ENCODE measurements around the gene CELA1.

CELA1 gene

GRCh38 chr12:51326698-51327439 lies 19.6 kb downstream of the CELA1 start:
- TF ChIP-seq CTCF (conservative IDR thresholded peaks at IDR 0.05): no peak
- no peak overlapping the region for H3K27ac ChIP-seq

GRCh38 chr12:51324953-51325352 lies 21.5 kb downstream of the CELA1 start:
- no peak for TF ChIP-seq CTCF (conservative IDR thresholded peaks at IDR 0.05)
- H3K27ac ChIP-seq: no peak overlapping the region

DNA sequence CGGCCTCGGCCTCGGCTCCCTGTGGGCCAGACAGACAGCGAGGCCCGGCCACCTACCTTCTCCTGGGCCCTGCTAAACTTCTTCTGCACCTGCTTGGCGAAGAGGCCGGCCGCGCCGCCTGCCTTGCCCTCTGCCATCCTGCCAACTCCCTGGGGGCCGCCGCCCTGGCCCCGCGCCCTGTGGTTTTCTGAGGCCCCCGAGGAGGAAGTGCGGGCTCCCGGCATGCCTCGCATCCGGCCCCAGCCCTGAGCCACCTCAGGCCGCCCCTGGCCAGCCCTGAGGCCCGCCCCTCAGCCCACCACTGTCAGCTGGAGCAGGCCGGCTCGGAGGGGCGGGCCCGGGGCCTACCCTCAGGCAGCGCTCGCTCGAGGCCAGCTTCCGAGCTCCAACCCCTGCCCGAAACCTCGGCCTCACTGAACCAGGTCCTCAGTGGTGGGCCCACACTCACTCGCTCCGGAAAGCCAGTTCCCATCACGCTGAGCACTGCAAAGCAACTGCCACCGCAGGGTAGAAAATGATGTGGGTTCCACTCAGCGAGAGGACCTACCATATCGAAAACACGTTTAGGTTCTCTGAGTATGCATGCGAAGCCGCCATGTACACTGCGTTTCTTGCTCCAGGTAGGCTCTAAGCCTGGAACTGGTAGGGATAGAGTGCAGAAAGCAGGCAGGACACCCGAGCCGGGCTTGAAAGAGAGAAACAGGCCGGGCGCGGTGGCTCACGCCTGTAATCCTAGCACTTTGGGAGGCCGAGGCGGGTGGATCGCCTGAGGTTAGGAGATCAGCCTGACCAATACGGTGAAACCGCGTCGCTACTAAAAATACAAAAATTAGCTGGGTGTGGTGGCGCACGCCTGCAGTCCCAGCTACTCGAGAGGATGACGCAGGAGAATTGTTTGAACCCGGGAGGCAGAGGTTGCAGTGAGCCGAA lies 22.2 kb downstream of the CELA1 start, which contains the start of gene BIN2:
Gene BIN2 (minus strand): TSS at position 209 of the 930 bp plus-strand sequence. CDS start 72 bp downstream, at position 137.
- H3K27ac ChIP-seq: no peak within 1 kb of the TSS
- TF ChIP-seq CTCF (conservative IDR thresholded peaks at IDR 0.05): no peak

GRCh38 chr12:51323317-51323960 lies 23.0 kb downstream of the CELA1 start:
- TF ChIP-seq CTCF (conservative IDR thresholded peaks at IDR 0.05): no peak
- H3K27ac ChIP-seq: no peak overlapping the region

DNA sequence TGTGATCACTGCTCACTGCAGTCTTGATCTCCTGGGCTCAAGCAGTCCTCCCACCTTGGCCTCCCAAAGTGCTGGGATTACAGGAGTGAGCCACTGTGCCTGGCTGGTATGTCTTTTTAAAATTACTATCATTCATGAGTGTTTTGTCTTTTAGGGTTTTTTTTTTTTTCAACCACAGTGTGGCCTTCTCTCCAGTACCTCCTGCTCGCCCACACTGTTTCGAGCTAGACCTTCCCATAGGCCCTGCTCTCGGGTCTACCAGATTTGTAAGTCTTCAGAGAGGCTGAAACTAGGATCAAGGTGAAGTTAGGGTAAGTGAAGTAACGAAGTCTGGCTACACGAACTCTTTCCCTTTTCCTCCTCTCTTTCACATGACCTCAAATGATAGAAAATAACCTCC lies 24.0 kb downstream of the CELA1 start:
- no peak for TF ChIP-seq CTCF (conservative IDR thresholded peaks at IDR 0.05)
- no peak overlapping the region for H3K27ac ChIP-seq

- no peak for TF ChIP-seq CTCF (conservative IDR thresholded peaks at IDR 0.05)
- no peak overlapping the region for H3K27ac ChIP-seq
These were observed 24.6 kb downstream of the CELA1 start for GRCh38 chr12:51321882-51322281.

Measured in VCaP (cell line).